ENCODE results near the gene IL23A. TPM values are rescaled to one million over a fixed set of nuclear protein-coding genes. Genes with fewer than 3 reads are reported as not detected.
"Not testable (repeated sequence)": the region's sequence is repeated elsewhere in the genome, so short reads cannot be mapped to it uniquely, and the experiment has no call there.

The IL23A gene
- total RNA-seq, 3 donors from 2014 or later (not counting 1 experiment from before 2014, with no cell fraction given) = 1.8 to 2.7 (median 2.2) TPM

DNA sequence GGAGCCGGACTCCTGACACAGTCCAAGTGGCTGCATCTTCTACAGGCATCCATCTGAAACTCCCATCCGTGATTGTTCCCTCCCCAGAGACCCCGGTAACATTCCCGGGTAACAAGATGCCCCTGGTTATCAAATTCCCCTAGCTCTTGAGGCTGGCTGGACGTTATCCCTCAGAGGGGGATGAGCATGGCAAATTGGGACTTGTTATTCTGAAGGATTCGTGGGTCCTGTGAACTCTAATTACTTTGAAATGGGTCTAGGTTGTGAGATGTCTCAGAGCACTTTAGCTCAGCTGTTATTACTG is 4.2 kb upstream of the IL23A start:
- Histone ChIP-seq H3K27ac (ENCODE audit: low read length) (peak overlapping the region; percentile 99), H3K36me3 (ENCODE audit: control insufficient read depth, insufficient read depth, low read length) (no peaks in the 10 kb centered on the region), H3K27me3 (ENCODE audit: control insufficient read depth, insufficient read depth, low read length) (no peaks in the 10 kb centered on the region), H3K9me3 (ENCODE audit: control insufficient read depth, insufficient read depth, low read length) (no peaks in the 10 kb centered on the region), H3K4me1 (ENCODE audit: control insufficient read depth, insufficient read depth, low read length) (peaks cover 37% of the 10 kb centered on the region), H3K4me3 (ENCODE audit: low read length) (peak overlapping the region; percentile 77)
- H3K9me3 Mint-ChIP-seq = no peaks in the 10 kb centered on the region
- H3K27ac Mint-ChIP-seq = peak overlapping the region; percentile 99
- DNase-seq (no peak), ATAC-seq (no peak)
- WGBS (ENCODE audit: insufficient coverage) = 7% methylated on average over 5 of the region's 6 CpGs
- intact Hi-C loops (cut with micrococcal nuclease) = loop anchor here (1.0 to 5.0 kb wide), 4 partner anchors 18 to 133 kb away; partner anchors contain the start of genes COQ10A, SPRYD4 and STAT2
- H3K4me3 Mint-ChIP-seq = peak overlapping the region; percentile 93
- TF ChIP-seq, protein P1, sequence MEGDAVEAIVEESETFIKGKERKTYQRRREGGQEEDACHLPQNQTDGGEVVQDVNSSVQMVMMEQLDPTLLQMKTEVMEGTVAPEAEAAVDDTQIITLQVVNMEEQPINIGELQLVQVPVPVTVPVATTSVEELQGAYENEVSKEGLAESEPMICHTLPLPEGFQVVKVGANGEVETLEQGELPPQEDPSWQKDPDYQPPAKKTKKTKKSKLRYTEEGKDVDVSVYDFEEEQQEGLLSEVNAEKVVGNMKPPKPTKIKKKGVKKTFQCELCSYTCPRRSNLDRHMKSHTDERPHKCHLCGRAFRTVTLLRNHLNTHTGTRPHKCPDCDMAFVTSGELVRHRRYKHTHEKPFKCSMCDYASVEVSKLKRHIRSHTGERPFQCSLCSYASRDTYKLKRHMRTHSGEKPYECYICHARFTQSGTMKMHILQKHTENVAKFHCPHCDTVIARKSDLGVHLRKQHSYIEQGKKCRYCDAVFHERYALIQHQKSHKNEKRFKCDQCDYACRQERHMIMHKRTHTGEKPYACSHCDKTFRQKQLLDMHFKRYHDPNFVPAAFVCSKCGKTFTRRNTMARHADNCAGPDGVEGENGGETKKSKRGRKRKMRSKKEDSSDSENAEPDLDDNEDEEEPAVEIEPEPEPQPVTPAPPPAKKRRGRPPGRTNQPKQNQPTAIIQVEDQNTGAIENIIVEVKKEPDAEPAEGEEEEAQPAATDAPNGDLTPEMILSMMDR (IDR thresholded peaks at IDR 0.05) = no peak
- H3K4me1 Mint-ChIP-seq = peaks cover 19 to 38% of the 10 kb centered on the region in 2 donors
- H3K27me3 Mint-ChIP-seq (ENCODE audit: low read depth in 2 of 2) = no peaks in the 10 kb centered on the region
- H3K36me3 Mint-ChIP-seq = no peaks in the 10 kb centered on the region

DNA sequence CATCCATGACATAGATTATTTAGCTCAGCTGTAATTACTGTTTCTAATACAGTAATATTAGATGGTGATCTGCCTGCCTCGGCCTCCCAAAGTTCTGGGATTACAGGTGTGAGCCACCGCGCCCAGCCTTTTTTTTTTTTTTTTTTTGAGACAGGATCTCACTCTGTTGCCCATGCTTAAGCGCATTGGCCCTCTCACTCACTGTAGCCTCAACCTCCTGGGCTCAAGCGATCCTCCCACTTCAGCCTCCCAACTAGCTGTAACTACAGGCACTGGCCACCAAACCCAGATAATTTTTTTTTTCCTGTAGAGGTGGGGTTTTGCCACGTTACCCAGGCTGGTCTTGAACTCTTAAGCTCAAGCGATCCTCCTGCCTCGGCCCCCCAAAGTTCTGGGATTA is 3.2 kb upstream of the IL23A start:
- H3K4me1 Mint-ChIP-seq = peaks cover 19 to 38% of the 10 kb centered on the region in 2 donors
- H3K36me3 Mint-ChIP-seq; H3K36me3 ChIP-seq (ENCODE audit: control insufficient read depth, insufficient read depth, low read length); ATAC-seq; H3K4me3 ChIP-seq (ENCODE audit: low read length); H3K27ac Mint-ChIP-seq; H3K4me3 Mint-ChIP-seq; H3K27me3 ChIP-seq (ENCODE audit: control insufficient read depth, insufficient read depth, low read length); H3K27ac ChIP-seq (ENCODE audit: low read length); H3K27me3 Mint-ChIP-seq (ENCODE audit: low read depth in 2 of 2); H3K9me3 ChIP-seq (ENCODE audit: control insufficient read depth, insufficient read depth, low read length); DNase-seq; H3K9me3 Mint-ChIP-seq: not testable (repeated sequence)
- over 99% methylated on average over 8 of the region's 8 CpGs for WGBS (ENCODE audit: insufficient coverage)
- peaks cover 42% of the 10 kb centered on the region for H3K4me1 ChIP-seq (ENCODE audit: control insufficient read depth, insufficient read depth, low read length)
- intact Hi-C loops (cut with micrococcal nuclease) = loop anchor here (2.0 kb wide), 1 partner anchor 69 kb away; the partner anchor contains the start of gene COQ10A

DNA sequence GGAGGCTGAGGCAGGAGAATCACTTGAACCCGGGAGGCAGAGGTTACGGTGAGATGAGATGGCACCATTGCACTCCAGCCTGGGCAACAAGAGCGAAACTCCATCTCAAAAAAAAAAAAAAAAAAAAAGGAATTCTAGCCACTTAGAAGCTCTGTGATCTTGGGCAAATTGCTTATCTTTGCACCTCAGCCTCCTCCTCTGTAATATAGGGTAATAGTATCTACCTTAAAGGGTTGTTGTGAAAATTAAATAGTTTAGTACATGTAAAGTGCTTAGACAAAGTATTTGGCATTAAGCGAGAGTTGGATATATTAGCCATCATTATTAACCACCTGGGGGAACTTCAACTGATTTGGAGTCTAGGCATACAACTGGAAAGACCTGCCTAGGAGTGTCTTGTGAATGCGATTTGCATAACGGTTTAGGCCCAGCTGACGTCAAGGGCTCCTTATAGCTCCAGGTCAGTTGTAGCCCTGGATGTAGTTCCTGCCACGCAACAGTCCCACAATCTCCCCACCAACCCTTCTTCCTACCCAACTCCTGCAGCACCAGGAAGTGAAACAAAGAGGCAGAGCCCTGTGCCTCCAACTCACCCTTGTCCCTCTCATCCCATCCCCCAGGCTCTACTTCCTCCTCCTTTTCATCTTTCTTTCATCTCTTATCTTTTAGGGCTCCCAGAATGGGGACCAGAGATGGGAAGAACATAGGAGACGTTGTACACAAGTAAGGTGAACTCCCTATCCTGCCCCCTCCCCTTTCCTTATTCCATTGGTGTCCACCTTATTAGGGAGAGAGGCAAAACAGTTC is 2.1 kb upstream of the IL23A start:
- H3K36me3 Mint-ChIP-seq = no peaks in the 10 kb centered on the region
- Histone ChIP-seq H3K36me3 (ENCODE audit: control insufficient read depth, insufficient read depth, low read length) (peaks cover 1% of the 10 kb centered on the region), H3K4me1 (ENCODE audit: control insufficient read depth, insufficient read depth, low read length) (peaks cover 42% of the 10 kb centered on the region), H3K9me3 (ENCODE audit: control insufficient read depth, insufficient read depth, low read length) (no peaks in the 10 kb centered on the region), H3K27ac (ENCODE audit: low read length) (no peak overlapping the region), H3K4me3 (ENCODE audit: low read length) (no peak overlapping the region), H3K27me3 (ENCODE audit: control insufficient read depth, insufficient read depth, low read length) (no peaks in the 10 kb centered on the region)
- 93% methylated on average over 7 of the region's 9 CpGs for WGBS (ENCODE audit: insufficient coverage)
- no peaks in the 10 kb centered on the region for H3K27me3 Mint-ChIP-seq (ENCODE audit: low read depth in 2 of 2)
- intact Hi-C loops (cut with micrococcal nuclease) = no loop called here
- H3K9me3 Mint-ChIP-seq = no peaks in the 10 kb centered on the region
- ATAC-seq (no peak), DNase-seq (peak in 1 of 2 donors; percentile 19)
- TF ChIP-seq, protein P1 (IDR thresholded peaks at IDR 0.05) = no peak
- H3K4me3 Mint-ChIP-seq = no peak overlapping the region
- peaks cover 19 to 33% of the 10 kb centered on the region in 2 donors for H3K4me1 Mint-ChIP-seq
- peak overlapping the region; percentile 8 to 11 for H3K27ac Mint-ChIP-seq

DNA sequence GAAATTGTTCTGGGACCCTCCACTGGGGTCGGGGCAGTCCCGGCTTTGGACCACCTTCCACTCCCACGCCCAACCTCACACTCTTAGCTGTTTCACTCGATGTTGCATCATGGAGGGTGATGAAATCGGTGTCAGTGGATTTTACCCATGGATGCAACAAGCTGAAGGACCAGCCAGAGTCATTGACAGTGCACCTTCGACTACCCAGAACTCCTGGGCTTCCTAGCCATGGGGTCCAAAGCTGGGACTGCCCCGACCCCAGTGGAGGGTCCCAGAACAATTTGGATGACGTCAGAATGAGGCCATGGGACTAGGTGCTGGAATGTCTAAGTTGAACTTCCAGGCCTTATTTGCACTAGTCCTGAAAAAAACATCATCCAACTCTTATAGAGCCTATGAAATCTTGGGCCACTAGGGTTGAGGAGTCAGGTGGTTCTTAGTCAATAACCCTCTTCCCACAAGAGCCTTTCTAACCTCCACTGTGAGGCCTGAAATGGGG is 882 bp upstream of the IL23A start:
- Histone ChIP-seq H3K9me3 (ENCODE audit: control insufficient read depth, insufficient read depth, low read length) (no peaks in the 10 kb centered on the region), H3K4me1 (ENCODE audit: control insufficient read depth, insufficient read depth, low read length) (peaks cover 38% of the 10 kb centered on the region), H3K4me3 (ENCODE audit: low read length) (no peak overlapping the region), H3K36me3 (ENCODE audit: control insufficient read depth, insufficient read depth, low read length) (peaks cover 5% of the 10 kb centered on the region), H3K27ac (ENCODE audit: low read length) (peak overlapping the region; percentile 32), H3K27me3 (ENCODE audit: control insufficient read depth, insufficient read depth, low read length) (no peaks in the 10 kb centered on the region)
- DNase-seq (peak in 1 of 2 donors; percentile 29), ATAC-seq (no peak)
- intact Hi-C loops (cut with micrococcal nuclease) = no loop called here
- Mint-ChIP-seq H3K27ac (peak overlapping the region in 1 of 2 donors; percentile 91), H3K36me3 (peaks cover 3% of the 10 kb centered on the region), H3K27me3 (ENCODE audit: low read depth in 2 of 2) (no peaks in the 10 kb centered on the region), H3K4me1 (peaks cover 17 to 30% of the 10 kb centered on the region in 2 donors), H3K4me3 (no peak overlapping the region), H3K9me3 (no peaks in the 10 kb centered on the region)
- 93% methylated on average over 8 of the region's 8 CpGs for WGBS (ENCODE audit: insufficient coverage)
- TF ChIP-seq, protein P1 (IDR thresholded peaks at IDR 0.05) = no peak

All from natural killer cell (primary cell).